ENCODE measurements around the gene HPX.

The HPX gene

GRCh38 chr11:6388748-6389147, 52.0 kb downstream of the HPX start:
- DNase-seq: no peak

DNA sequence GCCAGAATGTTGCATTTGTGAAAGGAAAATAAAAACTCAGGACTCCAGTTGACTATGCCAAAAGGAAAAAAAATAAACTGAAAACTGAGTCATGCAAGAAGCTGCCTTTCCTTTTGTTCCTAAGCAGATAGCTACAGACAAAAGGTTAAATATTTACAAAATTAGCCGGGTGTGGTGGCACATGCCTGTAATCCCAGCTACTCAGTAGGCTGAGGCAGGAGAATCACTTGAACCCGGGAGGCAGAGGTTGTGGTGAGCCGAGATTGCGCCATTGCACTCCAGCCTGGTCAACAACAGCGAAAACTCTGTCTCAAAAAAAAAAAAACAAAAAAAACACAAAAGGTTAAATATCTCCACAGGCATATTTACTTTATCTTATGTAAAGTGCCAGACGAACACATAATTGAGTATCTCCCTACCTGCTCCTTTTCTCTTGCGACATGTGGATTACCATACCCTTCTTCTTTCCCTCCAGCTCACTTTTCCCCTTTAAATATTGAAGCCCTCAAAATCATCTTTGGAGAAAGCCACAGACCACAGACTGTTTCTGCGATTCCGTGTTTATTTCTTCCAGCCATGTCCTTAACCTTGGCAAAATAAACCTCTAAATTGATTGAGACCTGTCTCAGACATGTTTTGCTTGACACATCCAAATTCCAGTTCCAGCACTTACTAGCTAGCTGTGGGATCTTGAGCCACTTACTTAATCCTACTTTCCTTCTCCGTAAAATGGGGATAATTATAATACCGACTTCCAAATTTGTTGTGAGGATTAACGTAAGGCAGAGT, 52.8 kb downstream of the HPX start:
- no peak for DNase-seq

- DNase-seq: no peak
Measured at GRCh38 chr11:6385046-6385777, 55.6 kb downstream of the HPX start.
